CD8-positive, alpha-beta memory T cell (primary cell): ENCODE measurements around the gene TAGAP. TPM values are rescaled to one million over a fixed set of nuclear protein-coding genes. Genes with fewer than 3 reads are reported as not detected.
A peak's percentile ranks its signal among the peaks of the same experiment; 100 is the strongest.

Experiments used
- CTCF ChIA-PET: fragments of 350-600 bp; sonication (Branson Sonifier 250); formaldehyde crosslinking; loops from one replicate; lab custom pipeline; 2021; ENCODE audit warnings: antibody characterized with exemption; lab: Charles Lee
- POLR2A ChIA-PET: fragments of 350-600 bp; sonication (Branson Sonifier 250); formaldehyde crosslinking; loops from one replicate; lab custom pipeline; 2021; ENCODE audit warnings: antibody characterized with exemption; lab: Charles Lee
- DNase-seq, 5 donors: peaks; one replicate each; pipeline versions ENCODE4 v3.0.0 to v3.0.0-alpha.2; 2020 to 2022; ENCODE audit warnings: mixed read lengths in 1 of 5
- H3K27ac ChIP-seq: one replicate; pipeline ENCODE4 v1.7.0; 2013; ENCODE audit warnings: low read depth, mild to moderate bottlenecking, low read length, moderate library complexity
- H3K27me3 ChIP-seq: 2 replicates; pipeline ENCODE4 v1.7.0; 2013; ENCODE audit warnings: low read length, mild to moderate bottlenecking; ENCODE audit not compliant: insufficient read depth, poor library complexity, severe bottlenecking
- H3K36me3 ChIP-seq: 2 replicates; pipeline ENCODE4 v1.7.0; 2013; ENCODE audit warnings: mild to moderate bottlenecking, low read length, moderate library complexity; ENCODE audit not compliant: insufficient read depth
- H3K4me1 ChIP-seq: 2 replicates; pipeline ENCODE4 v1.7.0; 2013; ENCODE audit warnings: mild to moderate bottlenecking, low read length, moderate library complexity; ENCODE audit not compliant: insufficient read depth
- H3K4me3 ChIP-seq: 2 replicates; pipeline ENCODE4 v1.7.0; 2013; ENCODE audit warnings: mild to moderate bottlenecking, low read length
- H3K9me3 ChIP-seq: 2 replicates; pipeline ENCODE4 v1.7.0; 2013; ENCODE audit warnings: mild to moderate bottlenecking, low read length
- H3K27ac Mint-ChIP-seq, 8 donors: one replicate each; pipeline ENCODE4 v1.8.0; 2020 to 2021; ENCODE audit warnings: mixed read lengths in 8 of 8, mild to moderate bottlenecking in 6 of 8, inconsistent platforms in 3 of 8, moderate library complexity in 3 of 8
- H3K27me3 Mint-ChIP-seq, 2 donors: one replicate each; pipeline ENCODE4 v1.8.0; 2020 to 2021; ENCODE audit warnings: mixed read lengths in 2 of 2, mild to moderate bottlenecking in 1 of 2, moderate library complexity in 1 of 2
- H3K36me3 Mint-ChIP-seq, 3 donors: one replicate each; pipeline ENCODE4 v1.8.0; 2020 to 2021; ENCODE audit warnings: mixed read lengths in 3 of 3, inconsistent platforms in 1 of 3, mild to moderate bottlenecking in 1 of 3
- H3K4me1 Mint-ChIP-seq, 3 donors: one replicate each; pipeline ENCODE4 v1.8.0; 2020 to 2021; ENCODE audit warnings: mixed read lengths in 3 of 3, inconsistent platforms in 1 of 3, mild to moderate bottlenecking in 1 of 3
- H3K4me3 Mint-ChIP-seq, 7 donors: one replicate each; pipeline ENCODE4 v1.8.0; 2020 to 2021; ENCODE audit warnings: mixed read lengths in 7 of 7, mild to moderate bottlenecking in 6 of 7, moderate library complexity in 4 of 7, inconsistent platforms in 2 of 7
- H3K9me3 Mint-ChIP-seq, 5 donors: one replicate each; pipeline ENCODE4 v1.8.0; 2020 to 2022; ENCODE audit warnings: mixed read lengths in 5 of 5, mild to moderate bottlenecking in 3 of 5, moderate library complexity in 2 of 5, inconsistent platforms in 1 of 5
- polyA plus RNA-seq: library from polyadenylated mRNA; unstranded; fragments of 300-500 nt; fragmentation: Illumina TruSeq; gene quantifications from one replicate; pipeline ENCODE4 v1.2.3, GENCODE V29; 2021
- total RNA-seq, 2 experiments: library from RNA; stranded (reverse); gene quantifications; one replicate each; pipeline ENCODE4 v1.2.3, GENCODE V29; 2021

Gene TAGAP
- total and polyA plus RNA-seq, 3 experiments from 2014 or later, result 140 to 193 (median 145) TPM

DNA sequence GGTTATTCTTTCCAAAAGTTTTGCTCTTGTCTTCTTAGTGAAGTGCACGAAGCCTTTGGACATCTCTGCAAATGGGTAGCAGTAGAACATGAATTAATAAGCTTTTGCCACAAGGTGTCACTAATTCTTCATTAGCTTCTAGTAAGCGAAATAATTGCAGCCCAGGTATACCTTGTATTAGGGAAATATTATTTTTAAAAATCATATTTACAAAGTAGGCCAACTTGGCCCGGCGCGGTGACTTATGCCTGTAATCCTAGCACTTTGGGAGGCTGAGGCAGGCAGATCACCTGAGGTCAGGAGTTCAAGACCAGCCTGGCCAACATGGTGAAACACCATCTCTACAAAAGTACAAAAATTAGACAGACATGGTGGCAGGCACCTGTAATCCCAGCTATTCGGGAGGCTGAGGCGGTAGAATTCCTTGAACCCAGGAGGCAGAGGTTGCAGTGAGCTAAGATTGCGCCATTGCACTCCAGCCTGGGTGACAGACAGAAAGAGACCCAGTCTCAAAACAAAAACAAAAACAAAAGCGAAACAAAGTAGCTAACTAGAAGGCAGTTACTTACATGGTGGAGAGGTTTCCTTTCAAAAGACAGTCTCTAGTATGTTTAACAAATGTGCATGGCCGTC, 36.0 kb downstream of the TAGAP start:
- no peak overlapping the region for H3K27ac ChIP-seq
- peak overlapping the region; percentile 47 to 92 (median 81) for H3K4me3 Mint-ChIP-seq
- H3K27ac Mint-ChIP-seq, result peak overlapping the region; percentile 49 to 92 (median 84)
- peaks cover 0 to 12% (median 1%) of the 10 kb centered on the region in 3 donors for H3K36me3 Mint-ChIP-seq
- H3K27me3 Mint-ChIP-seq, result no peaks in the 10 kb centered on the region
- H3K4me3 ChIP-seq, result peak overlapping the region; percentile 44
- ChIA-PET CTCF (interaction anchor here (0.7 to 19.2 kb wide), 31 partner anchors 9 to 335 kb away, joined by 3 to 261 read pairs (median 4); partner anchors contain the start of genes RSPH3 and TAGAP), POLR2A (interaction anchor here (0.6 to 2.5 kb wide), 16 partner anchors 8 to 286 kb away, joined by 3 to 19 read pairs (median 6); partner anchors contain the start of gene TAGAP)
- H3K9me3 ChIP-seq, result no peaks in the 10 kb centered on the region
- H3K27me3 ChIP-seq, result no peaks in the 10 kb centered on the region
- H3K4me1 Mint-ChIP-seq, result peaks cover 35 to 50% (median 50%) of the 10 kb centered on the region in 3 donors
- no peaks in the 10 kb centered on the region for H3K36me3 ChIP-seq
- peak in 3 of 5 donors; percentile 48 to 53 (median 48) for DNase-seq
- peaks cover 20% of the 10 kb centered on the region for H3K4me1 ChIP-seq
- no peaks in the 10 kb centered on the region for H3K9me3 Mint-ChIP-seq

DNA sequence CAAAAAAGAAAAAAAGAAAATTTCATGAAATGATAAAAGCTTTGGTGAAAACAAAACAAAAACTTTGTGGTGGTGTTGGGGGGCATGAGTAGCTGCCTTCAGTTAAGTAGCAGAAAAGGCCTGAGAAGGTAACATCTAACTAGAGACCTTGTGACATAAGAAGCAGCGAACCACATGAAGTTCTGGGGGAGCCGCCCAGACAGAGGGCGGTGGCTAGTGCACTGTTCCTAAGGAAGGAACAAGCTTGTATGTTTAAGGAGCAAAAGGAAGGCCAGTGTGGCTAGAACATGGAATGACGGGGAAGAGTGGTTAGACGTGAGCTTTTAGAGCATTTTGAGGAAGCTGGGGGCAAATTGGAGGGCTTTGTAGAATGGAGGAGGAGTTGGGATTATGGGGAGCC, 37.3 kb downstream of the TAGAP start:
- Mint-ChIP-seq H3K4me1 (peaks cover 29 to 44% (median 40%) of the 10 kb centered on the region in 3 donors), H3K27ac (peak overlapping the region in 2 of 8 donors; percentile 51 to 77), H3K27me3 (no peaks in the 10 kb centered on the region), H3K9me3 (no peaks in the 10 kb centered on the region), H3K4me3 (peak overlapping the region in 2 of 7 donors; percentile 49 to 78), H3K36me3 (peaks cover 0 to 12% (median 1%) of the 10 kb centered on the region in 3 donors)
- ChIA-PET CTCF (interaction anchor here (1.1 to 19.2 kb wide), 6 partner anchors 11 to 303 kb away, joined by 6 to 261 read pairs (median 28); no protein-coding TSS in a partner anchor), POLR2A (interaction anchor here (0.7 to 2.2 kb wide), 3 partner anchors 35 to 124 kb away, joined by 3 to 19 read pairs (median 3); no protein-coding TSS in a partner anchor)
- H3K36me3 ChIP-seq, result no peaks in the 10 kb centered on the region
- no peak overlapping the region for H3K4me3 ChIP-seq
- no peak for DNase-seq
- peaks cover 15% of the 10 kb centered on the region for H3K4me1 ChIP-seq
- H3K9me3 ChIP-seq, result no peaks in the 10 kb centered on the region
- no peaks in the 10 kb centered on the region for H3K27me3 ChIP-seq
- no peak overlapping the region for H3K27ac ChIP-seq

DNA sequence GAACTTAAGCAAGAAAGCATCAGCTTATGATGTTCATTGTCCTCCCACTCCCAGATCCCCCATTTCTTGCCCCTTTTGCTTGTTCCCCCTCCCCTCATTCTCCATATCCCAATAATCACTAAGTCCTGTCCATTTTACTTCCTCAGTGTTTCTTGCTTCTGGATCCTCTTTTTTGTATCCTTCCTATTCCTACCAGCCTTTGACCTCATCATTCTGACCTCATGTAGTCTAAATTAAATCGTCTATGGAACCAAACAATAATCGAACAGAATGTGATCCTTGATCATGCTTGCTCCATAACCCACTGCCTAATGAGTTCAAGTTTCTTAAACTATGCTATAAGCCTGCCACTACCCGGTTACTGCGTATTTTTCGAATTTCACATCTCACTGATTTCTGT, 39.4 kb downstream of the TAGAP start:
- CTCF ChIA-PET, result interaction anchor here (1.3 to 19.2 kb wide), 3 partner anchors 36 to 126 kb away, joined by 3 to 261 read pairs (median 248); no protein-coding TSS in a partner anchor
- Histone ChIP-seq H3K27ac (no peak overlapping the region), H3K4me1 (peaks cover 23% of the 10 kb centered on the region), H3K4me3 (no peak overlapping the region), H3K9me3 (no peaks in the 10 kb centered on the region), H3K27me3 (no peaks in the 10 kb centered on the region), H3K36me3 (no peaks in the 10 kb centered on the region)
- Mint-ChIP-seq H3K27ac (no peak overlapping the region), H3K9me3 (no peaks in the 10 kb centered on the region), H3K36me3 (peaks cover 0 to 7% (median 2%) of the 10 kb centered on the region in 3 donors), H3K4me1 (peaks cover 28 to 40% (median 38%) of the 10 kb centered on the region in 3 donors), H3K27me3 (no peaks in the 10 kb centered on the region), H3K4me3 (no peak overlapping the region)
- POLR2A ChIA-PET, result interaction anchor here (0.6 kb wide), 1 partner anchor 99 kb away, joined by 4 read pairs; no protein-coding TSS in a partner anchor
- DNase-seq, result no peak

DNA sequence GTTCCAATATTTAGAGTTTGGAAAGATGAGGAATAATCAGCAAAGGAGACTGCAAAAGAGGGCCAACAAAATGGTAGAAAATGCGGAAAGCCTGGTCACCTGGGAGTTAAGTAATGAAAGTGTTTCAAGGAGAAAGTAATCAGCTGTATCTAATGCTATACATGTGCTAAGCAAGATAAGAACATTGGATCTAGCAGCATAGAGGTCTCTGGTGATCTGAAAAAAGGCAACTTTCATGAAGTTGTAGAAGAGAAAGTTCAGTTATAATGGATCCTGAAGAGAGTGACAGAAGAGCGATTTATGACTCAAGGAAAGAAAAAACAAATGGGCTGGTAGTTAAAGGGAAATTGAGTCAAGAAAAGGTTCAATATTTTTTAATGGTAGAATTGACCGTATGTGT, 40.2 kb downstream of the TAGAP start:
- H3K36me3 ChIP-seq, result no peaks in the 10 kb centered on the region
- H3K27ac Mint-ChIP-seq, result peak overlapping the region in 1 of 8 donors; percentile 40
- H3K4me1 Mint-ChIP-seq, result peaks cover 27 to 36% (median 35%) of the 10 kb centered on the region in 3 donors
- CTCF ChIA-PET, result interaction anchor here (1.2 to 19.2 kb wide), 3 partner anchors 101 to 127 kb away, joined by 5 to 261 read pairs (median 248); no protein-coding TSS in a partner anchor
- H3K36me3 Mint-ChIP-seq, result peaks cover 0 to 7% (median 5%) of the 10 kb centered on the region in 3 donors
- POLR2A ChIA-PET, result no interaction called here
- H3K4me3 ChIP-seq, result no peak overlapping the region
- H3K27me3 Mint-ChIP-seq, result no peaks in the 10 kb centered on the region
- peak overlapping the region in 1 of 7 donors; percentile 6 for H3K4me3 Mint-ChIP-seq
- no peak for DNase-seq
- no peaks in the 10 kb centered on the region for H3K27me3 ChIP-seq
- peaks cover 23% of the 10 kb centered on the region for H3K4me1 ChIP-seq
- H3K9me3 ChIP-seq, result no peaks in the 10 kb centered on the region
- no peaks in the 10 kb centered on the region for H3K9me3 Mint-ChIP-seq
- no peak overlapping the region for H3K27ac ChIP-seq

DNA sequence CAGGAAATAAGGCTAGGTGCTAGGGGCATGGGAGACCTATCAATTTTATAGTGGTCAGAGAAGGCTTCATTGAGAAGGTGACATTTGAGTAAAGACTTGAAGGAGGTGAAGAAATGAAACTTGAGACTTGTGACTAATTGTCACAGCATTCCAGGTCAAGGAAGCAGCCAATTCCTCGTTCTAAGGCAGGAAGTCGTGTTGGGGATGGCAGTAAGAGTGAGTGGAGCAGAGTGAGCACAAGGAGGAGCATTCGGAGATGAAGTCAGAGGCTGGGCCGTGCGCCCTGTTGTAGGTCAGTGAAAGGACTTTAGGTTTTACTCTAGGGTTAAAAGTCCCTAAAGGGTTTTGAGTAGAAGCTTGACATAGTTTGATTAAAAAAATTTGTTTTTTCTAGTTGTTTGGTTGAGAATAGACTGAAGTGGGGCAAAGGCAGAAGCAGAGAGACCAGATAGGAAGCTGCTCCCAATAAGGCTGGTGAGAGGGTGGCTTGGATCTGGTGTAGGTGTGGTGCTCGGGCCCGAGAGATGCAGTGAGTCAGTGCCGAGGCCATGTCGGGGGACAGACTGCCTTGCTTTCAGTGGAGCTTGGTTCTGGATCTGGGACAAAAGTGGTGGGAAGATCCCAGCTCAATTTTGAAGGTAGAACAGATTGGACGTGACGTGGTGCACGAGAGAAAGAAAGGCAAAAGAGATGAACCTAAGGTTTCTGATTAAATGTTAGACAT, 42.2 kb downstream of the TAGAP start:
- Mint-ChIP-seq H3K4me1 (peaks cover 27 to 30% (median 30%) of the 10 kb centered on the region in 3 donors), H3K4me3 (peak overlapping the region in 1 of 7 donors; percentile 5), H3K9me3 (no peaks in the 10 kb centered on the region), H3K36me3 (peaks cover 0 to 12% (median 7%) of the 10 kb centered on the region in 3 donors), H3K27ac (peak overlapping the region in 2 of 8 donors; percentile 3 to 24), H3K27me3 (no peaks in the 10 kb centered on the region)
- no peak for DNase-seq
- Histone ChIP-seq H3K4me3 (no peak overlapping the region), H3K4me1 (peaks cover 17% of the 10 kb centered on the region), H3K36me3 (no peaks in the 10 kb centered on the region), H3K9me3 (no peaks in the 10 kb centered on the region), H3K27me3 (no peaks in the 10 kb centered on the region), H3K27ac (no peak overlapping the region)
- POLR2A ChIA-PET, result interaction anchor here (0.7 kb wide), 1 partner anchor 51 kb away, joined by 6 read pairs; no protein-coding TSS in a partner anchor
- CTCF ChIA-PET, result interaction anchor here (0.6 to 19.2 kb wide), 4 partner anchors 40 to 129 kb away, joined by 3 to 261 read pairs (median 126); no protein-coding TSS in a partner anchor

DNA sequence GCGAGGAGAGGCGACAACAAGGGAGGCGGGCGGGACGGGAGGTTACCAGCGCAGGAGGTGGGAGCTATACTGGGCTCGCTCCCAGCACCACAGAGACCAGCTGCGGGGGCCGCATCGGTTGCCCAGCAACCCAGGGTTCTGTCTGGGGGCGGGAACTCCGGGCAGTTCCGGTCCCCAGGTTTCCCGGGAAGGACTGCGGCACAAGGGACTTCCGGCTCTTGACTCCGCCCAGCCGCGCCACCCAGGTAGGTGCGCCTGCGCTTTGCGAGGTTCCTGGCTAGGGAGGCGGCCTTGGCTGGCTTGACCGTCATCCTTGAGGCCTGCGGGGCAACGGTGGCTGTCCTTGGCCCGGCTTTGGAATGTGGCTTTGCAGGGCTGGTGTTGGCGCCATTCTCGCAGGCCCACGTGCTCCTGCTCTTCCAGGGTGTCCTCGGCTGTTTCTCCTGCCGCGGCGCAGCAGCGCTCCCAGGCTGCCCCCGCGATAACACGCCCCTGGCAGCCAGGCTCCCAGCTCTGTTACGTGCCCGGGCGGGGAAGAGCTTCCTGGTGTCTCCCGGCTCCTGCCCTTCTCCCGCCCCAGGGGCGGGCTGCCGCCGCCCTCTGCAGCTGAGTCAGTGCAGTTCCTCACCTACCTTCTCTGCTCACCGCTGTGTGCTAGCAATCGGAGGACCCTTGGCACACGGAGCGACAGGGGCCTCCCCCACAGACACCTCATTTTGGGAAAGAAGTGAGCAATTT, 45.0 kb downstream of the TAGAP start, which contains the start of gene RSPH3:
RSPH3 (minus strand) TSS at position 537 of the 738 bp plus-strand sequence. CDS start 652 bp downstream, outside the sequence.
- Mint-ChIP-seq H3K4me1 (peaks cover 30 to 47% (median 35%) of the 10 kb centered on the region in 3 donors), H3K9me3 (no peaks in the 10 kb centered on the region), H3K27ac (peak within 1 kb of the TSS; percentile 83 to 98 (median 94)), H3K4me3 (peak within 1 kb of the TSS; percentile 96 to 99 (median 98)), H3K27me3 (no peaks in the 10 kb centered on the region), H3K36me3 (peaks cover 0 to 11% (median 7%) of the 10 kb centered on the region in 3 donors)
- POLR2A ChIA-PET, result interaction anchor here (0.6 to 1.6 kb wide), 5 partner anchors 9 to 108 kb away, joined by 3 to 5 read pairs (median 3); partner anchors contain the start of gene TAGAP
- Histone ChIP-seq H3K27me3 (no peaks in the 10 kb centered on the region), H3K4me1 (peaks cover 20% of the 10 kb centered on the region), H3K27ac (peak within 1 kb of the TSS; percentile 86), H3K9me3 (no peaks in the 10 kb centered on the region), H3K4me3 (peak within 1 kb of the TSS; percentile 95), H3K36me3 (no peaks in the 10 kb centered on the region)
- CTCF ChIA-PET, result interaction anchor here (0.8 to 14.7 kb wide), 14 partner anchors 9 to 339 kb away, joined by 3 to 261 read pairs (median 4); partner anchors contain the start of gene EZR
- peak; percentile 84 to 91 (median 84) for DNase-seq
